HepG2 (cell line): ENCODE results near the gene SV2A. TPM values are rescaled to one million over a fixed set of nuclear protein-coding genes. Genes with fewer than 3 reads are reported as not detected.
"Not testable (repeated sequence)": the region's sequence is repeated elsewhere in the genome, so short reads cannot be mapped to it uniquely, and the experiment has no call there.

ENCODE experiments used
- AFF4 ChIP-seq: sonication (generic); formaldehyde crosslinking; IDR thresholded peaks from 2 replicates; pipeline ENCODE4 v1.4.0; 2020; ENCODE audit warnings: missing genetic modification reagents
- ARNTL ChIP-seq: sonication (generic); formaldehyde crosslinking; IDR thresholded peaks from 2 replicates; pipeline ENCODE4 v1.4.0; 2020; ENCODE audit warnings: mild to moderate bottlenecking, missing genetic modification reagents
- E2F1 ChIP-seq: sonication (generic); formaldehyde crosslinking; IDR thresholded peaks from 2 replicates; pipeline ENCODE4 v1.5.0; 2020; ENCODE audit warnings: missing genetic modification reagents
- ELF4 ChIP-seq: sonication (generic); formaldehyde crosslinking; IDR thresholded peaks from 2 replicates; pipeline ENCODE4 v1.5.0; 2020; ENCODE audit warnings: missing genetic modification reagents, mild to moderate bottlenecking, moderate library complexity, borderline replicate concordance
- HNF1A ChIP-seq, 2 experiments: sonication (generic) in 1 of 2; formaldehyde crosslinking in 1 of 2; IDR thresholded peaks; 2 replicates each; pipeline versions ENCODE4 v1.4.0 to v1.6.1; 2016 to 2020; ENCODE audit warnings: borderline replicate concordance in 1 of 2, low read depth in 1 of 2, mild to moderate bottlenecking in 1 of 2, missing genetic modification reagents in 1 of 2
- JUNB ChIP-seq: sonication (generic); formaldehyde crosslinking; IDR thresholded peaks from 2 replicates; pipeline ENCODE4 v1.8.0; 2022; ENCODE audit warnings: missing genetic modification reagents, mild to moderate bottlenecking, borderline replicate concordance
- KAT7 ChIP-seq: IDR thresholded peaks from 2 replicates; pipeline ENCODE4 v1.6.1; 2018; ENCODE audit warnings: borderline replicate concordance, missing compliant biosample characterization
- POLR2A ChIP-seq, 2 experiments: IDR thresholded peaks; 2 replicates each; pipeline ENCODE4 v1.6.1; 2011; ENCODE audit warnings: low read depth in 2 of 2, low read length in 2 of 2, mild to moderate bottlenecking in 1 of 2, moderate library complexity in 1 of 2; ENCODE audit not compliant: insufficient read depth in 1 of 2
- POLR2AphosphoS2 ChIP-seq: IDR thresholded peaks from 2 replicates; pipeline ENCODE4 v1.6.1; 2011; ENCODE audit warnings: low read depth, low read length, improper control_type of control experiment
- PRDM15 ChIP-seq: sonication (generic); formaldehyde crosslinking; IDR thresholded peaks from 2 replicates; pipeline ENCODE4 v1.4.0; 2020; ENCODE audit warnings: missing genetic modification reagents
- SSRP1 ChIP-seq: IDR thresholded peaks from 2 replicates; pipeline ENCODE4 v1.6.1; 2016; ENCODE audit warnings: control low read depth
- ZFY ChIP-seq: sonication (generic); formaldehyde crosslinking; IDR thresholded peaks from 2 replicates; pipeline ENCODE4 v1.4.0; 2020; ENCODE audit warnings: missing genetic modification reagents
- ZNF503 ChIP-seq: sonication (generic); formaldehyde crosslinking; IDR thresholded peaks from 2 replicates; pipeline ENCODE4 v1.4.0; 2020; ENCODE audit warnings: missing genetic modification reagents
- ZNF674 ChIP-seq: sonication (generic); formaldehyde crosslinking; IDR thresholded peaks from 2 replicates; pipeline ENCODE4 v1.5.0; 2020; ENCODE audit warnings: low read depth, mild to moderate bottlenecking, missing genetic modification reagents
- polyA plus RNA-seq, 8 experiments: library from polyadenylated mRNA; depleted of rRNA in 3 of 8; stranded (reverse) in 7 of 8; unstranded in 1 of 8; fragments of >200 nt; fragmentation: Illumina TruSeq in 4 of 8; extraction: Trizol in 4 of 8; gene quantifications; 2 replicates each; pipeline versions ENCODE4 v1.2.1 to v1.2.3, GENCODE V29; 2011 to 2016; ENCODE audit warnings: low read depth in 4 of 8, missing spikeins in 1 of 8, mixed read lengths in 1 of 8; ENCODE audit not compliant: insufficient read depth in 1 of 8
- total RNA-seq, 5 experiments: library from RNA; depleted of rRNA; stranded (reverse); fragments of >200 nt; fragmentation: Illumina TruSeq; extraction: Trizol; gene quantifications; 2 replicates each; pipeline ENCODE4 v1.2.3, GENCODE V29; 2016; ENCODE audit warnings: low read depth in 1 of 5

SV2A gene
- total and polyA plus RNA-seq, 2 of the 13 experiments (the other 11 are each of a cell fraction or from before 2014, with no cell fraction given) = 0.84 to 1.9 TPM

GRCh38 chr1:149887196-149887455 is 30.5 kb downstream of the SV2A start (continued):
- TF ChIP-seq ZNF503 (CRISPR knock-in tag) = peak; percentile 66
- TF ChIP-seq ZFY (CRISPR knock-in tag) = 0 out of 2 replicates have a peak, but pooled peaks have one; percentile 10
- TF ChIP-seq ARNTL (CRISPR knock-in tag) = 0 out of 2 replicates have a peak, but pooled peaks have one; percentile 5
- TF ChIP-seq PRDM15 (CRISPR knock-in tag) = peak; percentile 28; the same call in 1 of the 2 replicates
- TF ChIP-seq AFF4 (CRISPR knock-in tag) = 0 out of 2 replicates have a peak, but pooled peaks have one; percentile 89
- peak; percentile 55 for TF ChIP-seq E2F1 (CRISPR knock-in tag)
- TF ChIP-seq POLR2AphosphoS2 = 0 out of 2 replicates have a peak, but pooled peaks have one; percentile 11
- TF ChIP-seq JUNB (CRISPR knock-in tag) = 0 out of 2 replicates have a peak, but pooled peaks have one; percentile 6
- TF ChIP-seq POLR2A (IDR thresholded peaks at IDR 0.05; ENCODE audit: insufficient read depth in 1 of 2, low read depth in 2 of 2, low read length in 2 of 2) = peak in 1 of 2 experiments; percentile 15; a peak in 2 of 4 replicates
- TF ChIP-seq ELF4 (CRISPR knock-in tag) = 0 out of 2 replicates have a peak, but pooled peaks have one; percentile 25
- 0 out of 2 replicates have a peak, but pooled peaks have one; percentile 10 for TF ChIP-seq KAT7 (CRISPR knock-in tag)
- TF ChIP-seq HNF1A (IDR thresholded peaks at IDR 0.05; ENCODE audit: low read depth) = 0 out of 2 replicates have a peak, but pooled peaks have one; percentile 8
- not testable (repeated sequence) for TF ChIP-seq HNF1A (CRISPR knock-in tag; IDR thresholded peaks at IDR 0.05; ENCODE audit: borderline replicate concordance)
- 0 out of 2 replicates have a peak, but pooled peaks have one; percentile 31 for TF ChIP-seq ZNF674
- 0 out of 2 replicates have a peak, but pooled peaks have one; percentile 40 for TF ChIP-seq SSRP1
